HepG2 (cell line): ENCODE measurements around the gene DCTN3. TPM values are rescaled to one million over a fixed set of nuclear protein-coding genes. Genes with fewer than 3 reads are reported as not detected.

Experiments
- ATAC-seq: fragments of 200-7000 bp; cut with Tn5 transposase; 3 replicates; pipeline ENCODE4 v1.9.1; 2020; ENCODE audit warnings: mild to moderate bottlenecking, moderate library complexity
- BruUV-seq: library from RNA; stranded (reverse); fragments of 400-500 nt; replicated peaks from 2 replicates; lab custom pipeline; 2021; lab: Mats Ljungman, UMichigan
- CTCF ChIA-PET: fragments of 300-600 bp; formaldehyde crosslinking; extraction: SDS; loops from one replicate; lab custom pipeline; 2021; ENCODE audit warnings: low total read pairs, inconsistent platforms, low intra/inter-chr PET ratio; lab: Yijun Ruan, JAX
- POLR2A ChIA-PET: fragments of 350-600 bp; sonication (Branson Sonifier 250); formaldehyde crosslinking; loops from one replicate; lab custom pipeline; 2020; ENCODE audit warnings: antibody characterized with exemption, inconsistent platforms; lab: Yijun Ruan, JAX
- DNase-seq: peaks from one replicate; pipeline ENCODE4 v3.0.0-alpha.2; 2015; ENCODE audit warnings: low spot score
- FAIRE-seq: peaks from 3 replicates; lab custom pipeline; 2011; peaks lifted over from hg19 to GRCh38; lab: Jason Lieb, UNC
- H2AFZ ChIP-seq: one replicate; pipeline ENCODE4 v1.6.1; 2011; ENCODE audit warnings: low read length, inconsistent platforms
- H3K27ac ChIP-seq: fragments of 300-600 bp; 3 replicates; pipeline ENCODE4 v1.8.0; 2011; ENCODE audit warnings: mixed run types, mild to moderate bottlenecking, mixed read lengths, low read length, inconsistent platforms; ENCODE audit not compliant: insufficient read depth; ENCODE audit errors: extremely low read length
- H3K27me3 ChIP-seq, 2 experiments: fragments of 200-600 bp in 1 of 2; 2 replicates in 1 of 2; 3 replicates in 1 of 2; pipeline versions ENCODE4 v1.6.0 to v1.8.0; 2011; ENCODE audit warnings: low read length in 2 of 2, mild to moderate bottlenecking in 2 of 2, moderate library complexity in 2 of 2, inconsistent platforms in 1 of 2; ENCODE audit not compliant: insufficient read depth in 2 of 2, control insufficient read depth in 1 of 2
- H3K36me3 ChIP-seq, 2 experiments: fragments of 200-600 bp in 1 of 2; replicated peaks in 1 of 2; 2 replicates in 1 of 2; 3 replicates in 1 of 2; pipeline versions ENCODE4 v1.5.1 to v1.8.0; 2011; ENCODE audit warnings: low read length in 2 of 2, inconsistent platforms in 1 of 2; ENCODE audit not compliant: insufficient read depth in 2 of 2, control insufficient read depth in 1 of 2
- H3K4me1 ChIP-seq: 2 replicates; pipeline ENCODE4 v1.5.1; 2012; ENCODE audit warnings: low read length, inconsistent platforms; ENCODE audit not compliant: insufficient read depth
- H3K4me2 ChIP-seq: 2 replicates; pipeline ENCODE4 v1.6.0; 2011; ENCODE audit warnings: low read depth, low read length, inconsistent platforms
- H3K4me3 ChIP-seq, 3 experiments: fragments of 200-600 bp in 1 of 3; sonication (generic), shearing (Covaris generic) in 1 of 3; replicated peaks in 1 of 3; 2 replicates each; pipeline ENCODE4 v1.5.1; 2011 to 2016; ENCODE audit warnings: low read length in 3 of 3, inconsistent platforms in 2 of 3, low read depth in 2 of 3, mild to moderate bottlenecking in 2 of 3, control low read depth in 1 of 3, mixed read lengths in 1 of 3; ENCODE audit not compliant: insufficient read depth in 1 of 3
- H3K79me2 ChIP-seq: one replicate; pipeline ENCODE4 v1.6.1; 2011; ENCODE audit warnings: low read length, inconsistent platforms; ENCODE audit not compliant: insufficient read depth
- H3K9ac ChIP-seq: 2 replicates; pipeline ENCODE4 v1.6.0; 2011; ENCODE audit warnings: mild to moderate bottlenecking, low read depth, low read length, inconsistent platforms; ENCODE audit not compliant: insufficient read depth
- H3K9me3 ChIP-seq: 2 replicates; pipeline ENCODE4 v1.5.1; 2012; ENCODE audit warnings: mild to moderate bottlenecking, low read length
- H4K20me1 ChIP-seq: 2 replicates; pipeline ENCODE4 v1.6.0; 2011; ENCODE audit warnings: inconsistent platforms, mild to moderate bottlenecking, low read length, moderate library complexity; ENCODE audit not compliant: insufficient read depth
- AGO2 ChIP-seq: fragments of 200-400 bp; formaldehyde crosslinking; optimal IDR thresholded peaks from 2 replicates; pipeline ENCODE3; 2017; ENCODE audit warnings: mild to moderate bottlenecking, low read depth, low read length, moderate library complexity
- HMGA1 ChIP-seq: sonication (generic); formaldehyde crosslinking; conservative IDR thresholded peaks from 2 replicates; pipeline ENCODE4 v1.4.0; 2020; ENCODE audit warnings: missing genetic modification reagents
- HNF4G ChIP-seq, 2 experiments: sonication (generic) in 1 of 2; formaldehyde crosslinking in 1 of 2; IDR thresholded peaks; 2 replicates each; pipeline versions ENCODE4 v1.4.0 to v1.6.1; 2011 to 2020; ENCODE audit warnings: borderline replicate concordance in 2 of 2, low read depth in 2 of 2, mild to moderate bottlenecking in 2 of 2, low read length in 1 of 2, missing genetic modification reagents in 1 of 2, moderate library complexity in 1 of 2
- NFKBIZ ChIP-seq: IDR thresholded peaks from 2 replicates; pipeline ENCODE4 v1.6.1; 2018; ENCODE audit warnings: missing genetic modification reagents, missing compliant biosample characterization
- RAD51 ChIP-seq: fragments of 450-650 bp; IDR thresholded peaks from 2 replicates; pipeline ENCODE4 v1.6.1; 2016; ENCODE audit warnings: borderline replicate concordance
- TOE1 ChIP-seq: sonication (generic); formaldehyde crosslinking; IDR thresholded peaks from 2 replicates; pipeline ENCODE4 v1.4.0; 2020; ENCODE audit warnings: mild to moderate bottlenecking, missing genetic modification reagents
- ZNF530 ChIP-seq: sonication (generic); formaldehyde crosslinking; IDR thresholded peaks from 2 replicates; pipeline ENCODE4 v1.5.0; 2020; ENCODE audit warnings: low read depth, mild to moderate bottlenecking, missing genetic modification reagents
- ZNF546 ChIP-seq: sonication (generic); formaldehyde crosslinking; conservative IDR thresholded peaks from 2 replicates; pipeline ENCODE4 v1.8.1; 2023; ENCODE audit warnings: mild to moderate bottlenecking, missing genetic modification reagents
- ZNF713 ChIP-seq: sonication (generic); formaldehyde crosslinking; IDR thresholded peaks from 2 replicates; pipeline ENCODE4 v1.4.0; 2020; ENCODE audit warnings: mild to moderate bottlenecking, missing genetic modification reagents
- WGBS: methylation state at CpG from one replicate; pipeline ENCODE4 v1.1.6; 2017; ENCODE audit warnings: low lambda C conversion rate; 5-methylcytosine and 5-hydroxymethylcytosine counted together
- in situ Hi-C: cut with HindIII; loops from 2 replicates; pipeline ENCODE4 v1.10.0; 2017; ENCODE audit warnings: low pct_unique_long_range_greater_than_20kb; ENCODE audit not compliant: extremely low pct_ligation_motif_present
- intact Hi-C: fragments of 100-400 bp; cut with micrococcal nuclease; formaldehyde crosslinking; loops from one replicate; pipeline ENCODE4 v1.10.0; 2022; ENCODE audit not compliant: unreplicated experiment
- polyA plus RNA-seq, 8 experiments: library from polyadenylated mRNA; depleted of rRNA in 3 of 8; stranded (reverse) in 7 of 8; unstranded in 1 of 8; fragments of >200 nt; fragmentation: Illumina TruSeq in 4 of 8; extraction: Trizol in 4 of 8; gene quantifications; 2 replicates each; pipeline versions ENCODE4 v1.2.1 to v1.2.3, GENCODE V29; 2011 to 2016; ENCODE audit warnings: low read depth in 4 of 8, missing spikeins in 1 of 8, mixed read lengths in 1 of 8; ENCODE audit not compliant: insufficient read depth in 1 of 8
- total RNA-seq, 5 experiments: library from RNA; depleted of rRNA; stranded (reverse); fragments of >200 nt; fragmentation: Illumina TruSeq; extraction: Trizol; gene quantifications; 2 replicates each; pipeline ENCODE4 v1.2.3, GENCODE V29; 2016; ENCODE audit warnings: low read depth in 1 of 5
- TF ChIP-seq, protein P1 (sequence below): sonication (generic); formaldehyde crosslinking; conservative IDR thresholded peaks from 2 replicates; pipeline ENCODE4 v1.5.0; 2020; ENCODE audit warnings: missing genetic modification reagents
- TF ChIP-seq, protein P2 (sequence below): sonication (generic); formaldehyde crosslinking; IDR thresholded peaks from 2 replicates; pipeline ENCODE4 v1.8.0; 2022; ENCODE audit warnings: missing genetic modification reagents, mild to moderate bottlenecking, borderline replicate concordance
- TF ChIP-seq, protein P3 (sequence below): sonication (generic); formaldehyde crosslinking; IDR thresholded peaks from 2 replicates; pipeline ENCODE4 v1.4.0; 2020; ENCODE audit warnings: mild to moderate bottlenecking, missing genetic modification reagents
- TF ChIP-seq, protein P4 (sequence below): sonication (generic); formaldehyde crosslinking; IDR thresholded peaks from 2 replicates; pipeline ENCODE4 v1.4.0; 2020; ENCODE audit warnings: missing genetic modification reagents

Gene DCTN3
- total and polyA plus RNA-seq, 2 of the 13 experiments (the other 11 are each of a cell fraction or from before 2014, with no cell fraction given), result 27.4 to 34.5 TPM

DNA sequence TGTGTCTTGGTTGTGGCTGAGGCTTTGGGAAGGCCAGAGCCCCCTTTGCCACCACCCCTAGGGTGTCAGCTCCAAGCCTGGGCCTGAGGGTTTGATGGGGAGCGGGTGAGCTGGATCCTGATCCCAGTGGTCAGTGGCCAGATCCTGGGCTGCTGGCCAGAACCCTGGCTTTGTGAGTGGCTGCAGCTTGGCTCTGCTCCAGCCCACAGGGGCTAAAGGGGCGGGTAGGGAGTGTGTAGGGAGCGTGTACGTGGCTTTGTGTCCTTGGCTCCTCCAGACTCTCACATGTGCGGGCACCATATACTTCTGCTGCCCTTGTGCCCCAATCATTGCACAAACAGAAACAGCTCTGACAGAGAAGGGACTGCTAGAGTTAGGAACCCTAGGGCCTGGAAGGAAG lies 30.5 kb upstream of the DCTN3 start:
- Histone ChIP-seq H3K27me3 (no peaks in the 10 kb centered on the region; a peak in 3 of 5 replicates), H3K36me3 (peaks cover 8 to 18% of the 10 kb centered on the region in 2 experiments), H3K9ac (peak overlapping the region; percentile 68; the same call in 1 of the 2 replicates), H3K79me2 (peaks cover 16% of the 10 kb centered on the region), H4K20me1 (no peaks in the 10 kb centered on the region), H3K4me2 (peak overlapping the region; percentile 100), H3K4me1 (peaks cover 62% of the 10 kb centered on the region), H3K9me3 (no peaks in the 10 kb centered on the region), H3K4me3 (no peak overlapping the region), H3K27ac (peak overlapping the region; percentile 75), H2AFZ (no peak overlapping the region)
- no peak for FAIRE-seq
- POLR2A ChIA-PET, result interaction anchor here (1.4 to 3.1 kb wide), 2 partner anchors 8 to 13 kb away, joined by 6 to 29 read pairs; partner anchors contain the start of gene SIGMAR1
- BruUV-seq, result no TSS peak
- CTCF ChIA-PET, result interaction anchor here (0.9 kb wide), 1 partner anchor 14 kb away, joined by 3 read pairs; no protein-coding TSS in a partner anchor
- TF ChIP-seq ZNF546 (CRISPR knock-in tag) (no peak), AGO2 (peak; percentile 19), TOE1 (CRISPR knock-in tag) (no peak), RAD51 (no peak), ZNF530 (no peak), HNF4G (IDR thresholded peaks at IDR 0.05; ENCODE audit: borderline replicate concordance, low read depth, low read length) (no peak), HNF4G (CRISPR knock-in tag; IDR thresholded peaks at IDR 0.05; ENCODE audit: borderline replicate concordance, low read depth) (no peak), NFKBIZ (CRISPR knock-in tag) (no peak), HMGA1 (CRISPR knock-in tag) (no peak), ZNF713 (no peak)
- TF ChIP-seq, protein P1, sequence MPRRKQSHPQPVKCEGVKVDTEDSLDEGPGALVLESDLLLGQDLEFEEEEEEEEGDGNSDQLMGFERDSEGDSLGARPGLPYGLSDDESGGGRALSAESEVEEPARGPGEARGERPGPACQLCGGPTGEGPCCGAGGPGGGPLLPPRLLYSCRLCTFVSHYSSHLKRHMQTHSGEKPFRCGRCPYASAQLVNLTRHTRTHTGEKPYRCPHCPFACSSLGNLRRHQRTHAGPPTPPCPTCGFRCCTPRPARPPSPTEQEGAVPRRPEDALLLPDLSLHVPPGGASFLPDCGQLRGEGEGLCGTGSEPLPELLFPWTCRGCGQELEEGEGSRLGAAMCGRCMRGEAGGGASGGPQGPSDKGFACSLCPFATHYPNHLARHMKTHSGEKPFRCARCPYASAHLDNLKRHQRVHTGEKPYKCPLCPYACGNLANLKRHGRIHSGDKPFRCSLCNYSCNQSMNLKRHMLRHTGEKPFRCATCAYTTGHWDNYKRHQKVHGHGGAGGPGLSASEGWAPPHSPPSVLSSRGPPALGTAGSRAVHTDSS (CRISPR knock-in tag), result no peak
- TF ChIP-seq, protein P2, sequence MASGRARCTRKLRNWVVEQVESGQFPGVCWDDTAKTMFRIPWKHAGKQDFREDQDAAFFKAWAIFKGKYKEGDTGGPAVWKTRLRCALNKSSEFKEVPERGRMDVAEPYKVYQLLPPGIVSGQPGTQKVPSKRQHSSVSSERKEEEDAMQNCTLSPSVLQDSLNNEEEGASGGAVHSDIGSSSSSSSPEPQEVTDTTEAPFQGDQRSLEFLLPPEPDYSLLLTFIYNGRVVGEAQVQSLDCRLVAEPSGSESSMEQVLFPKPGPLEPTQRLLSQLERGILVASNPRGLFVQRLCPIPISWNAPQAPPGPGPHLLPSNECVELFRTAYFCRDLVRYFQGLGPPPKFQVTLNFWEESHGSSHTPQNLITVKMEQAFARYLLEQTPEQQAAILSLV, result no peak
- TF ChIP-seq, protein P3, sequence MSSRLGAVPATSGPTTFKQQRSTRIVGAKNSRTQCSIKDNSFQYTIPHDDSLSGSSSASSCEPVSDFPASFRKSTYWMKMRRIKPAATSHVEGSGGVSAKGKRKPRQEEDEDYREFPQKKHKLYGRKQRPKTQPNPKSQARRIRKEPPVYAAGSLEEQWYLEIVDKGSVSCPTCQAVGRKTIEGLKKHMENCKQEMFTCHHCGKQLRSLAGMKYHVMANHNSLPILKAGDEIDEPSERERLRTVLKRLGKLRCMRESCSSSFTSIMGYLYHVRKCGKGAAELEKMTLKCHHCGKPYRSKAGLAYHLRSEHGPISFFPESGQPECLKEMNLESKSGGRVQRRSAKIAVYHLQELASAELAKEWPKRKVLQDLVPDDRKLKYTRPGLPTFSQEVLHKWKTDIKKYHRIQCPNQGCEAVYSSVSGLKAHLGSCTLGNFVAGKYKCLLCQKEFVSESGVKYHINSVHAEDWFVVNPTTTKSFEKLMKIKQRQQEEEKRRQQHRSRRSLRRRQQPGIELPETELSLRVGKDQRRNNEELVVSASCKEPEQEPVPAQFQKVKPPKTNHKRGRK, result no peak
- TF ChIP-seq, protein P4, sequence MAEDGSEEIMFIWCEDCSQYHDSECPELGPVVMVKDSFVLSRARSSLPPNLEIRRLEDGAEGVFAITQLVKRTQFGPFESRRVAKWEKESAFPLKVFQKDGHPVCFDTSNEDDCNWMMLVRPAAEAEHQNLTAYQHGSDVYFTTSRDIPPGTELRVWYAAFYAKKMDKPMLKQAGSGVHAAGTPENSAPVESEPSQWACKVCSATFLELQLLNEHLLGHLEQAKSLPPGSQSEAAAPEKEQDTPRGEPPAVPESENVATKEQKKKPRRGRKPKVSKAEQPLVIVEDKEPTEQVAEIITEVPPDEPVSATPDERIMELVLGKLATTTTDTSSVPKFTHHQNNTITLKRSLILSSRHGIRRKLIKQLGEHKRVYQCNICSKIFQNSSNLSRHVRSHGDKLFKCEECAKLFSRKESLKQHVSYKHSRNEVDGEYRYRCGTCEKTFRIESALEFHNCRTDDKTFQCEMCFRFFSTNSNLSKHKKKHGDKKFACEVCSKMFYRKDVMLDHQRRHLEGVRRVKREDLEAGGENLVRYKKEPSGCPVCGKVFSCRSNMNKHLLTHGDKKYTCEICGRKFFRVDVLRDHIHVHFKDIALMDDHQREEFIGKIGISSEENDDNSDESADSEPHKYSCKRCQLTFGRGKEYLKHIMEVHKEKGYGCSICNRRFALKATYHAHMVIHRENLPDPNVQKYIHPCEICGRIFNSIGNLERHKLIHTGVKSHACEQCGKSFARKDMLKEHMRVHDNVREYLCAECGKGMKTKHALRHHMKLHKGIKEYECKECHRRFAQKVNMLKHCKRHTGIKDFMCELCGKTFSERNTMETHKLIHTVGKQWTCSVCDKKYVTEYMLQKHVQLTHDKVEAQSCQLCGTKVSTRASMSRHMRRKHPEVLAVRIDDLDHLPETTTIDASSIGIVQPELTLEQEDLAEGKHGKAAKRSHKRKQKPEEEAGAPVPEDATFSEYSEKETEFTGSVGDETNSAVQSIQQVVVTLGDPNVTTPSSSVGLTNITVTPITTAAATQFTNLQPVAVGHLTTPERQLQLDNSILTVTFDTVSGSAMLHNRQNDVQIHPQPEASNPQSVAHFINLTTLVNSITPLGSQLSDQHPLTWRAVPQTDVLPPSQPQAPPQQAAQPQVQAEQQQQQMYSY (CRISPR knock-in tag), result peak; percentile 79; the same call in 1 of the 2 replicates
- in situ Hi-C loops, result no loop called here
- no peak for DNase-seq
- WGBS, result 61% methylated on average over 5 of the region's 5 CpGs
- ATAC-seq, result no peak
- intact Hi-C loops, result no loop called here
